ENCODE measurements around the gene TSN. TPM values are rescaled to one million over a fixed set of nuclear protein-coding genes. Genes with fewer than 3 reads are reported as not detected.

Gene TSN
- total RNA-seq, 1 experiment from 2014 or later, result 112 TPM

- no peak for DNase-seq (ENCODE audit: low spot score)
- H3K4me3 ChIP-seq (ENCODE audit: low read depth, low read length, poor library complexity, severe bottlenecking), result no peak overlapping the region
- no TSS peak for BruUV-seq (replicated peaks)
- H3K4me1 ChIP-seq (ENCODE audit: insufficient read depth, low read length, poor library complexity, severe bottlenecking), result no peaks in the 10 kb centered on the region
- TF ChIP-seq EZH2 (IDR thresholded peaks at IDR 0.05; ENCODE audit: borderline replicate concordance, low read depth, low read length, poor library complexity, severe bottlenecking) (no peak), CTCF (conservative IDR thresholded peaks at IDR 0.05; ENCODE audit: low read depth, low read length) (no peak)
- CTCF ChIA-PET, result no interaction called here
- no peaks in the 10 kb centered on the region for H3K36me3 ChIP-seq (ENCODE audit: insufficient read depth, low read length, poor library complexity, severe bottlenecking)
- no peaks in the 10 kb centered on the region for H3K9me3 ChIP-seq (ENCODE audit: low read depth, low read length, poor library complexity, severe bottlenecking)
- intact Hi-C loops (cut with micrococcal nuclease; ENCODE audit: unreplicated experiment), result no loop called here
- POLR2A ChIA-PET (ENCODE audit: low non-redundant PET), result no interaction called here
- H3K27me3 ChIP-seq (replicated peaks; ENCODE audit: insufficient read depth, low read depth, low read length, poor library complexity), result no peaks in the 10 kb centered on the region
- H3K27ac ChIP-seq (ENCODE audit: low read depth, low read length, poor library complexity, severe bottlenecking), result no peak overlapping the region
Observed at GRCh38 chr2:121741450-121741849, 14.0 kb upstream of the TSN start.

- TF ChIP-seq CTCF (conservative IDR thresholded peaks at IDR 0.05; ENCODE audit: low read depth, low read length), result no peak
Observed at GRCh38 chr2:121746071-121746578, 9.3 kb upstream of the TSN start.

GRCh38 chr2:121748202-121748601, 7.2 kb upstream of the TSN start:
- CTCF ChIA-PET, result interaction anchor here (0.6 kb wide), 2 partner anchors 346 to 620 kb away, joined by 3 read pairs; no protein-coding TSS in a partner anchor

More at GRCh38 chr2:121746071-121746578, 9.3 kb upstream of the TSN start:
- H3K9me3 ChIP-seq (ENCODE audit: low read depth, low read length, poor library complexity, severe bottlenecking), result no peaks in the 10 kb centered on the region
- POLR2A ChIA-PET (ENCODE audit: low non-redundant PET), result no interaction called here
- intact Hi-C loops (cut with micrococcal nuclease; ENCODE audit: unreplicated experiment), result no loop called here
- CTCF ChIA-PET, result no interaction called here
- H3K27ac ChIP-seq (ENCODE audit: low read depth, low read length, poor library complexity, severe bottlenecking), result no peak overlapping the region
- no peaks in the 10 kb centered on the region for H3K27me3 ChIP-seq (replicated peaks; ENCODE audit: insufficient read depth, low read depth, low read length, poor library complexity)
- no peak for DNase-seq (ENCODE audit: low spot score)
- H3K4me1 ChIP-seq (ENCODE audit: insufficient read depth, low read length, poor library complexity, severe bottlenecking), result no peaks in the 10 kb centered on the region
- H3K36me3 ChIP-seq (ENCODE audit: insufficient read depth, low read length, poor library complexity, severe bottlenecking), result no peaks in the 10 kb centered on the region
- no peak overlapping the region for H3K4me3 ChIP-seq (ENCODE audit: low read depth, low read length, poor library complexity, severe bottlenecking)
- BruUV-seq (replicated peaks), result no TSS peak

More at GRCh38 chr2:121748202-121748601, 7.2 kb upstream of the TSN start:
- no TSS peak for BruUV-seq (replicated peaks)
- POLR2A ChIA-PET (ENCODE audit: low non-redundant PET), result no interaction called here
- DNase-seq (ENCODE audit: low spot score), result peak; percentile 48
- Histone ChIP-seq H3K4me3 (ENCODE audit: low read depth, low read length, poor library complexity, severe bottlenecking) (no peak overlapping the region), H3K4me1 (ENCODE audit: insufficient read depth, low read length, poor library complexity, severe bottlenecking) (no peaks in the 10 kb centered on the region), H3K9me3 (ENCODE audit: low read depth, low read length, poor library complexity, severe bottlenecking) (no peaks in the 10 kb centered on the region), H3K27me3 (replicated peaks; ENCODE audit: insufficient read depth, low read depth, low read length, poor library complexity) (no peaks in the 10 kb centered on the region), H3K27ac (ENCODE audit: low read depth, low read length, poor library complexity, severe bottlenecking) (no peak overlapping the region), H3K36me3 (ENCODE audit: insufficient read depth, low read length, poor library complexity, severe bottlenecking) (no peaks in the 10 kb centered on the region)
- TF ChIP-seq CTCF (conservative IDR thresholded peaks at IDR 0.05; ENCODE audit: low read depth, low read length), result peak; percentile 56
- TF ChIP-seq EZH2 (IDR thresholded peaks at IDR 0.05; ENCODE audit: borderline replicate concordance, low read depth, low read length, poor library complexity, severe bottlenecking), result no peak
- intact Hi-C loops (cut with micrococcal nuclease; ENCODE audit: unreplicated experiment), result no loop called here

All from A673 (cell line).